Muscle layer of colon (tissue), 2 donors: ENCODE results near the gene DDX1.

Experiments used
- H3K27ac ChIP-seq: one replicate; pipeline ENCODE4 v1.7.0; 2013; ENCODE audit warnings: low read depth, mild to moderate bottlenecking, low read length, moderate library complexity
- H3K27me3 ChIP-seq, 2 donors: one replicate each; pipeline ENCODE4 v1.7.0; 2013; ENCODE audit warnings: low read length in 2 of 2, mild to moderate bottlenecking in 2 of 2; ENCODE audit not compliant: insufficient read depth in 2 of 2, control insufficient read depth in 1 of 2
- H3K36me3 ChIP-seq: one replicate; pipeline ENCODE4 v1.7.0; 2013; ENCODE audit warnings: mild to moderate bottlenecking, low read length; ENCODE audit not compliant: insufficient read depth
- H3K4me1 ChIP-seq: one replicate; pipeline ENCODE4 v1.7.0; 2013; ENCODE audit warnings: mild to moderate bottlenecking, low read length; ENCODE audit not compliant: insufficient read depth
- H3K4me3 ChIP-seq, 2 donors: one replicate each; pipeline ENCODE4 v1.7.0; 2013; ENCODE audit warnings: low read length in 2 of 2, low read depth in 1 of 2, mild to moderate bottlenecking in 1 of 2, moderate library complexity in 1 of 2
- H3K9ac ChIP-seq: one replicate; pipeline ENCODE4 v1.7.0; 2013; ENCODE audit warnings: low read length
- H3K9me3 ChIP-seq: one replicate; pipeline ENCODE4 v1.7.0; 2013; ENCODE audit warnings: mild to moderate bottlenecking, low read length
- donor health status: abdominal sarcoma.
- donor health status: Adenocarcinoma of cecum.

DDX1 gene

GRCh38 chr2:15565392-15565791 is 26.3 kb upstream of the DDX1 start:
- Histone ChIP-seq H3K9ac (no peak overlapping the region), H3K9me3 (no peaks in the 10 kb centered on the region), H3K36me3 (no peaks in the 10 kb centered on the region), H3K4me3 (no peak overlapping the region), H3K4me1 (peaks cover 4% of the 10 kb centered on the region), H3K27me3 (no peaks in the 10 kb centered on the region), H3K27ac (no peak overlapping the region)

DNA sequence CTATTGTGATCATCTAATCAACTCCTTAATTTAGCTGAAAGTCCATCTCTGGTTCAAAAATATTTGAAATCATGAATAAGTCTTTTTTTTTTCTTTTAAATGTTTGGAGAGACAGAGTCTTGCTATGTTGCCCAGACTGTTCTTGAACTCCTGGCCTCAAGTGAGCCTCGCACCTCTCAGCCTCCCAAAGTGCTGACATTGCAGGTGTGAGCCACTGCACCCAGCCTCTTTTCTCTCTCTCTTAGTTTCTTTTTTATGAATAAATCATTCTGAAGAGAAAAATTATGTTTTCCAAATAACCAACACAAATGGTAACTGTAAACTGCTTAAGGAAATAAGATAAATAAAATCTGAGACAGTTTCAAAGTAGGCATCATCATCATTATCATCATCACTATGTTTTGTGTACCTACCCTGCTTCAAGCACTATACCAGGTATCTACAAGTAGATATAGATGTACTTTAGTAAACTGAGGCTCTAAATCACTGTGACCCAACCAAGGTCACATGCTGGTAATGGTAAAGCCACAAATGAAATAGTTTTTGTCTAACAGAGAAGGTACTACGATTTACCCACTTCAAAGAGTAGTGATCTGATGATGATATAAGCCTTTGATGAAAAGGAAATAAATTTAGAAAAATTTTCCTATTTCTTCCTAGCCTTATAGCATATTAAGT is 25.5 kb upstream of the DDX1 start:
- peaks cover 4% of the 10 kb centered on the region for H3K4me1 ChIP-seq
- H3K36me3 ChIP-seq, result no peaks in the 10 kb centered on the region
- no peaks in the 10 kb centered on the region for H3K9me3 ChIP-seq
- H3K4me3 ChIP-seq, result no peak overlapping the region
- H3K27me3 ChIP-seq, result no peaks in the 10 kb centered on the region
- no peak overlapping the region for H3K27ac ChIP-seq
- H3K9ac ChIP-seq, result no peak overlapping the region

- Histone ChIP-seq H3K9ac (no peak overlapping the region), H3K4me3 (no peak overlapping the region), H3K27ac (no peak overlapping the region), H3K27me3 (no peaks in the 10 kb centered on the region), H3K4me1 (peaks cover 4% of the 10 kb centered on the region), H3K9me3 (no peaks in the 10 kb centered on the region), H3K36me3 (no peaks in the 10 kb centered on the region)
Measured at GRCh38 chr2:15566912-15567311, 24.8 kb upstream of the DDX1 start.

DNA sequence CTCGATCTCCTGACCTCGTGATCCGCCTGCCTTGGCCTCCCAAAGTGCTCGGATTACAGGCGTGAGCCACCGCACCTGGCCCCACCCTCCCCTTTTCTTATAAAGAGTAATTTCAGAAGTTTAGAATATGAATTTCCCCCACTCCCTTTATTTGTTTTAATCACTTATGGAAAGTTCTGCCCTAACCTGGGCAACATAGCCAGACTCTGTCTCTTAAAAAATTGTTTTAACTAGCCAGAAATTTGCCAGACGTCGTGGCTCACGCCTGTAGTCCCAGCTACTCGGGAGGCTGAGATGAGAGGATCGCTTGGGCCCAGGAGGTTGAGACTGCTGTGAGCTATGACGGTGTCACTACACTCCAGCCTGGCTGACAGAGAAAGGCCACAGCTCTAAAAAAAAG is 22.8 kb upstream of the DDX1 start:
- H3K4me1 ChIP-seq, result no peaks in the 10 kb centered on the region
- H3K9ac ChIP-seq, result no peak overlapping the region
- no peak overlapping the region for H3K27ac ChIP-seq
- no peak overlapping the region for H3K4me3 ChIP-seq
- H3K9me3 ChIP-seq, result no peaks in the 10 kb centered on the region
- H3K36me3 ChIP-seq, result no peaks in the 10 kb centered on the region
- no peaks in the 10 kb centered on the region for H3K27me3 ChIP-seq

- Histone ChIP-seq H3K27ac (no peak overlapping the region), H3K36me3 (no peaks in the 10 kb centered on the region), H3K9me3 (no peaks in the 10 kb centered on the region), H3K9ac (no peak overlapping the region), H3K27me3 (no peaks in the 10 kb centered on the region), H3K4me3 (no peak overlapping the region), H3K4me1 (no peaks in the 10 kb centered on the region)
Measured at GRCh38 chr2:15570104-15570503, 21.6 kb upstream of the DDX1 start.

GRCh38 chr2:15571729-15572128 is 19.9 kb upstream of the DDX1 start:
- H3K27me3 ChIP-seq, result no peaks in the 10 kb centered on the region
- H3K9me3 ChIP-seq, result no peaks in the 10 kb centered on the region
- no peak overlapping the region for H3K9ac ChIP-seq
- no peak overlapping the region for H3K27ac ChIP-seq
- H3K36me3 ChIP-seq, result no peaks in the 10 kb centered on the region
- no peaks in the 10 kb centered on the region for H3K4me1 ChIP-seq
- H3K4me3 ChIP-seq, result no peak overlapping the region

- H3K9me3 ChIP-seq, result no peaks in the 10 kb centered on the region
- no peaks in the 10 kb centered on the region for H3K4me1 ChIP-seq
- no peak overlapping the region for H3K27ac ChIP-seq
- no peaks in the 10 kb centered on the region for H3K27me3 ChIP-seq
- no peak overlapping the region for H3K9ac ChIP-seq
- H3K36me3 ChIP-seq, result no peaks in the 10 kb centered on the region
- H3K4me3 ChIP-seq, result no peak overlapping the region
Measured at GRCh38 chr2:15577071-15577735, 14.5 kb upstream of the DDX1 start.

DNA sequence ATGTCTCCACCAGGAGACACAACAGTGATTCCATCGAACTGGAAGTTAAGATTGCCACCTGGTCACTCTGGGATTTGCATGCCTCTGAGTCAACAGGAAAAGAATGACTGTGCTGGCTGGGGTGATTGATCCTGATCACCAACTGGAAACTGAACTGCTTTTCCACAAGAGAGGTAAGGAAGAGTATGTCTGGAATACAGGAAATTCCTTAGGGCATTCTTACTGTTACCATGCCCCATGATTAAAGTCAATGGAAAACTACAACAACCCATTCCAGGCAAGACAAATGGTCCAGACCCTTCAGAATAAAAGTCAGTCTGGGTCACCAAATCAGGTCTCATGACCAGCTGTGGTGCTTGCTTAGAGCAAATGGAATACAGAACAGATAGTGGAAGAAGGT is 12.0 kb upstream of the DDX1 start:
- H3K4me3 ChIP-seq, result no peak overlapping the region
- no peak overlapping the region for H3K9ac ChIP-seq
- H3K27ac ChIP-seq, result no peak overlapping the region
- no peaks in the 10 kb centered on the region for H3K4me1 ChIP-seq
- no peaks in the 10 kb centered on the region for H3K9me3 ChIP-seq
- no peaks in the 10 kb centered on the region for H3K36me3 ChIP-seq
- no peaks in the 10 kb centered on the region for H3K27me3 ChIP-seq

DNA sequence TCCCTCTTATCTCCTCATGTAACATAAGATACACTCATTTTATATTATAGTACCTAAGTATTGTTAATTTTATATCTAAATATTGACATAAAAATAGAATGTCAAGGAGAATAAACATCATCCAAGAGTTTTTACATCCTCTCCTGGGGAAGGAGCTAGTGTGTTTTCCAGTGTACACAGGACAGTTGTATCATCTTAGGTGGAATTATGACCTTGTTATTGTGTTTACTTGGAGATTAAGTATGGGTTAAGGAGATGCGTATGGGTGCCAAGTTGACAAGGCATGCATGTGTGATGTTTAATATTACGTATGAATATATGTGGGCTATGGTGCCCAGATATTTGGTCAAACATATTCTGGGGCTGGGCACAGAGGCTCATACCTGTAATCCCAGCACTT is 11.2 kb upstream of the DDX1 start:
- H3K4me1 ChIP-seq, result no peaks in the 10 kb centered on the region
- no peak overlapping the region for H3K27ac ChIP-seq
- H3K4me3 ChIP-seq, result no peak overlapping the region
- no peak overlapping the region for H3K9ac ChIP-seq
- H3K9me3 ChIP-seq, result no peaks in the 10 kb centered on the region
- H3K36me3 ChIP-seq, result no peaks in the 10 kb centered on the region
- no peaks in the 10 kb centered on the region for H3K27me3 ChIP-seq

DNA sequence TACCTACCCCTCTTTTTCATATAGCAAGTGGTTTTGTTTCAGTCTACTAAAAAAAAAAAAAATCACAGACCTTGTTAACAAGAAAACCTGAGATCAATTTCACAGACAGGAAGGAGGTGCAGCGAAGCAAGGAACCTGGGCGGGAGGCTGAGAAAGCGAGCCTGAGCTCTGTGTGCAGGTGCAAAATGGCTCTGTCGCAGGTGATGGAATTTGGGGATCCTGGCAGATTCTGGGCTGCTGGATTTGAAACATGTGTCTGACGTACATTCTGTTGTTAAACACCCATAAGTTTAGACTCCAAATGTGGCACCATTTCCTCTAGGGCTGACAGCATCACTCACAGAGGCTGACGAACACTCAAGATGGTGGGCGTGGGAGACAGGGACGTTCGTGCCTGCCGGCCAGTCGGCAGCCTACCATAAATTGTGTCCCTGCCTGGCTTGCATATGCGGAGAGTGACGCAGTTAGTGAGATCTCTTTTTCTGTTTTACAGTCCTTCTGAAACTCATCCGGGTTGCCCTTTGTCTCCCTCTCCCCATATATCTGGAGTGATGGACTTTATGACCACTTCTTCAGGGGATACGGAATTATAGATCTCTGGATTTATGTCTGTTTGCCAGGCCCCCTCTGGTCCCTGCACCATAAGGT is 8.8 kb upstream of the DDX1 start:
- Histone ChIP-seq H3K9ac (no peak overlapping the region), H3K27me3 (no peaks in the 10 kb centered on the region), H3K27ac (no peak overlapping the region), H3K4me1 (no peaks in the 10 kb centered on the region), H3K36me3 (no peaks in the 10 kb centered on the region), H3K9me3 (no peaks in the 10 kb centered on the region), H3K4me3 (no peak overlapping the region)

- Histone ChIP-seq H3K9ac (no peak overlapping the region), H3K27me3 (no peaks in the 10 kb centered on the region), H3K36me3 (no peaks in the 10 kb centered on the region), H3K9me3 (no peaks in the 10 kb centered on the region), H3K27ac (no peak overlapping the region), H3K4me1 (no peaks in the 10 kb centered on the region), H3K4me3 (no peak overlapping the region)
Measured at GRCh38 chr2:15583826-15584225, 7.8 kb upstream of the DDX1 start.

DNA sequence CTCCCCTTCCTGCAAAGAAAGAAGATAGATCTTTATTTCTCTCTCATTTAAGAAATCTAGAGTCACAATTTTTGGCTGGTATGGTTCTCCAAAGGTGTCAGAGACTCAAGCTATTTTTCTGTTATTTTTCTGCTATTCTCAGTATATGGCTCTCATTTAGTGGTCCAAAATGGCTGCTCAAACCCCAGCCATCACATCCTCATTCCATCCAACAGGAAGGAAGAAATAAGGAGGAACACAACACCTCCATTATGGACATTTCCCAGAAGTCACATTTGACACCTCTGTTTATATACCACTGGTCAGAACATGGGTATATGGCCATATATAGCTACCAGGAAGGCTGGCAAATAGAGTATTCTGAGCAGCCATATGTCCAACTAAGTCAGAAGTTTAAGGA is 7.4 kb upstream of the DDX1 start:
- no peak overlapping the region for H3K27ac ChIP-seq

More for the DNA sequence above, 7.4 kb upstream of the DDX1 start:
- Histone ChIP-seq H3K9ac (no peak overlapping the region), H3K4me3 (no peak overlapping the region), H3K27me3 (no peaks in the 10 kb centered on the region), H3K9me3 (no peaks in the 10 kb centered on the region), H3K36me3 (no peaks in the 10 kb centered on the region), H3K4me1 (no peaks in the 10 kb centered on the region)
